Measurements from ENCODE around the gene CACNA1F.

DNA sequence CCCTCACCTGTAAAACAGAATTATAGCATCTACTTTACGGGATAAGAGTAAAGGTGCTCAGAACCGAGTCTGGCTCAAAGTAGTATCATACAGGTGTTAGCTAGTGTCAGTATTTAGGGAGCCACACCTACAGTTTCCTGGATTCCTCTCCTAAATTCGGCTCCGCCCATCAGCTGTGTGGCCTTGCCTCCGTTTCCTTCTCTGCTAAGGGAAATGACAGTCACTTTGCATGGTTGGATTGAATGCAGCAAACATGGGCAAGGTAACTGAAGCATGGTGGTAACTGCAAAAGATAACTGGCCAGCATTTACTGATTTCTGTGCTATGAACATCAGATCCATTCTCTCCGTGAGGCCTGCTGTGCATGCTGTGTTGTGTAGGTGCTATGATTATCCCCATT is 39.3 kb upstream of the CACNA1F start:
- TF ChIP-seq, protein P1, sequence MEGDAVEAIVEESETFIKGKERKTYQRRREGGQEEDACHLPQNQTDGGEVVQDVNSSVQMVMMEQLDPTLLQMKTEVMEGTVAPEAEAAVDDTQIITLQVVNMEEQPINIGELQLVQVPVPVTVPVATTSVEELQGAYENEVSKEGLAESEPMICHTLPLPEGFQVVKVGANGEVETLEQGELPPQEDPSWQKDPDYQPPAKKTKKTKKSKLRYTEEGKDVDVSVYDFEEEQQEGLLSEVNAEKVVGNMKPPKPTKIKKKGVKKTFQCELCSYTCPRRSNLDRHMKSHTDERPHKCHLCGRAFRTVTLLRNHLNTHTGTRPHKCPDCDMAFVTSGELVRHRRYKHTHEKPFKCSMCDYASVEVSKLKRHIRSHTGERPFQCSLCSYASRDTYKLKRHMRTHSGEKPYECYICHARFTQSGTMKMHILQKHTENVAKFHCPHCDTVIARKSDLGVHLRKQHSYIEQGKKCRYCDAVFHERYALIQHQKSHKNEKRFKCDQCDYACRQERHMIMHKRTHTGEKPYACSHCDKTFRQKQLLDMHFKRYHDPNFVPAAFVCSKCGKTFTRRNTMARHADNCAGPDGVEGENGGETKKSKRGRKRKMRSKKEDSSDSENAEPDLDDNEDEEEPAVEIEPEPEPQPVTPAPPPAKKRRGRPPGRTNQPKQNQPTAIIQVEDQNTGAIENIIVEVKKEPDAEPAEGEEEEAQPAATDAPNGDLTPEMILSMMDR (conservative IDR thresholded peaks at IDR 0.05; ENCODE audit: low read depth, low read length) = no peak
- TF ChIP-seq EZH2 (IDR thresholded peaks at IDR 0.05; ENCODE audit: low read length, unreplicated experiment) = no peak
